OCI-LY3 (cell line): ENCODE results near the gene PDZD7.

ENCODE experiments used
- H2AFZ ChIP-seq: fragments of 200-600, 300-600 bp; shearing (Covaris generic); 2 replicates; pipeline ENCODE4 v1.6.0; 2014; ENCODE audit warnings: antibody characterized with exemption, low read depth, low read length
- H3K27ac ChIP-seq: fragments of 200-600, 300-600 bp; sonication (generic); 2 replicates; pipeline ENCODE4 v1.5.1; 2014; ENCODE audit warnings: mild to moderate bottlenecking, low read length, moderate library complexity, mixed read lengths
- H3K27me3 ChIP-seq: fragments of 200-600, 300-600 bp; sonication (generic); 2 replicates; pipeline ENCODE4 v1.6.1; 2014; ENCODE audit warnings: low read depth, low read length, mixed read lengths
- H3K36me3 ChIP-seq: fragments of 200-600, 300-600 bp; sonication (generic); replicated peaks from 2 replicates; pipeline ENCODE3; 2014; ENCODE audit warnings: low read depth, low read length, mixed read lengths
- H3K4me1 ChIP-seq: fragments of 300-600, 200-600 bp; sonication (generic); 2 replicates; pipeline ENCODE4 v1.6.1; 2014; ENCODE audit warnings: low read length, mixed read lengths
- H3K4me2 ChIP-seq: fragments of 200-600, 300-600 bp; sonication (generic); 2 replicates; pipeline ENCODE4 v1.6.1; 2014; ENCODE audit warnings: low read length, mixed read lengths
- H3K4me3 ChIP-seq: fragments of 300-600, 200-600 bp; sonication (generic); 2 replicates; pipeline ENCODE4 v1.5.1; 2014; ENCODE audit warnings: antibody characterized with exemption, mild to moderate bottlenecking, low read length, moderate library complexity
- H3K79me2 ChIP-seq: fragments of 300-600, 200-600 bp; shearing (Covaris generic); 2 replicates; pipeline ENCODE4 v1.6.1; 2014; ENCODE audit warnings: mild to moderate bottlenecking, low read length, mixed read lengths
- H3K9ac ChIP-seq: fragments of 300-600, 200-600 bp; shearing (Covaris generic); 2 replicates; pipeline ENCODE4 v1.6.0; 2014; ENCODE audit warnings: mild to moderate bottlenecking, low read length, moderate library complexity
- H3K9me3 ChIP-seq: fragments of 200-600, 300-600 bp; shearing (Covaris generic); 2 replicates; pipeline ENCODE4 v1.6.1; 2014; ENCODE audit warnings: low read length, mixed read lengths; ENCODE audit not compliant: insufficient read depth
- H4K20me1 ChIP-seq: fragments of 200-600, 300-600 bp; sonication (generic); 2 replicates; pipeline ENCODE4 v1.6.1; 2016; ENCODE audit warnings: low read length, mixed read lengths; ENCODE audit not compliant: insufficient read depth
- CTCF ChIP-seq: fragments of 200-600, 300-600 bp; sonication (generic); IDR thresholded peaks from 2 replicates; pipeline ENCODE4 v1.5.1; 2014; ENCODE audit warnings: antibody characterized with exemption, low read length, low read depth
- EZH2phosphoT487 ChIP-seq: fragments of 200-600 bp; shearing (Covaris generic); IDR thresholded peaks from 2 replicates; pipeline ENCODE4 v1.6.1; 2018; ENCODE audit warnings: antibody characterized with exemption, mixed run types, low read depth

The PDZD7 gene

GRCh38 chr10:101056365-101057151 is 25.6 kb upstream of the PDZD7 start:
- peaks cover 8% of the 10 kb centered on the region for H3K4me1 ChIP-seq
- H3K27ac ChIP-seq: no peak overlapping the region
- H4K20me1 ChIP-seq: no peaks in the 10 kb centered on the region; the same call in 1 of the 2 replicates
- H3K9ac ChIP-seq: no peak overlapping the region
- no peaks in the 10 kb centered on the region for H3K9me3 ChIP-seq
- H3K36me3 ChIP-seq: no peaks in the 10 kb centered on the region
- TF ChIP-seq CTCF (no peak), EZH2phosphoT487 (no peak)
- H3K4me3 ChIP-seq: no peak overlapping the region
- no peaks in the 10 kb centered on the region for H3K27me3 ChIP-seq
- H2AFZ ChIP-seq: no peak overlapping the region
- H3K4me2 ChIP-seq: no peak overlapping the region
- peaks cover 11% of the 10 kb centered on the region for H3K79me2 ChIP-seq

GRCh38 chr10:101055411-101055810 is 24.5 kb upstream of the PDZD7 start:
- no peaks in the 10 kb centered on the region; the same call in 1 of the 2 replicates for H4K20me1 ChIP-seq
- no peaks in the 10 kb centered on the region for H3K36me3 ChIP-seq
- no peak overlapping the region for H2AFZ ChIP-seq
- TF ChIP-seq EZH2phosphoT487 (no peak), CTCF (peak; percentile 30; the same call in 1 of the 2 replicates)
- H3K4me3 ChIP-seq: no peak overlapping the region
- H3K27me3 ChIP-seq: no peaks in the 10 kb centered on the region
- H3K27ac ChIP-seq: no peak overlapping the region
- peaks cover 13% of the 10 kb centered on the region for H3K4me1 ChIP-seq
- no peak overlapping the region for H3K9ac ChIP-seq
- H3K9me3 ChIP-seq: no peaks in the 10 kb centered on the region
- H3K79me2 ChIP-seq: peaks cover 11% of the 10 kb centered on the region
- no peak overlapping the region for H3K4me2 ChIP-seq

- Histone ChIP-seq H3K36me3 (no peaks in the 10 kb centered on the region), H3K27me3 (no peaks in the 10 kb centered on the region), H2AFZ (no peak overlapping the region), H3K4me2 (no peak overlapping the region), H4K20me1 (no peaks in the 10 kb centered on the region; the same call in 1 of the 2 replicates), H3K9me3 (no peaks in the 10 kb centered on the region), H3K9ac (no peak overlapping the region), H3K27ac (no peak overlapping the region), H3K4me3 (no peak overlapping the region), H3K4me1 (peaks cover 13% of the 10 kb centered on the region), H3K79me2 (peaks cover 6% of the 10 kb centered on the region)
- TF ChIP-seq EZH2phosphoT487 (no peak), CTCF (no peak)
Measured at GRCh38 chr10:101054876-101055275, 23.9 kb upstream of the PDZD7 start.

- no peak overlapping the region for H3K9ac ChIP-seq
- H3K27ac ChIP-seq: no peak overlapping the region
- TF ChIP-seq CTCF: no peak
- no peak for TF ChIP-seq EZH2phosphoT487
- H3K4me1 ChIP-seq: peaks cover 7% of the 10 kb centered on the region
- no peak overlapping the region for H3K4me2 ChIP-seq
- no peaks in the 10 kb centered on the region for H3K36me3 ChIP-seq
- H4K20me1 ChIP-seq: no peaks in the 10 kb centered on the region; the same call in 1 of the 2 replicates
- no peak overlapping the region for H3K4me3 ChIP-seq
- peaks cover 2% of the 10 kb centered on the region for H3K79me2 ChIP-seq
- no peaks in the 10 kb centered on the region for H3K27me3 ChIP-seq
- no peaks in the 10 kb centered on the region for H3K9me3 ChIP-seq
- no peak overlapping the region for H2AFZ ChIP-seq
Measured at GRCh38 chr10:101054351-101054750, 23.4 kb upstream of the PDZD7 start.
